ENCODE measurements around the gene PRAMEF5.
"Not testable (repeated sequence)": the region's sequence is repeated elsewhere in the genome, so short reads cannot be mapped to it uniquely, and the experiment has no call there.

DNA sequence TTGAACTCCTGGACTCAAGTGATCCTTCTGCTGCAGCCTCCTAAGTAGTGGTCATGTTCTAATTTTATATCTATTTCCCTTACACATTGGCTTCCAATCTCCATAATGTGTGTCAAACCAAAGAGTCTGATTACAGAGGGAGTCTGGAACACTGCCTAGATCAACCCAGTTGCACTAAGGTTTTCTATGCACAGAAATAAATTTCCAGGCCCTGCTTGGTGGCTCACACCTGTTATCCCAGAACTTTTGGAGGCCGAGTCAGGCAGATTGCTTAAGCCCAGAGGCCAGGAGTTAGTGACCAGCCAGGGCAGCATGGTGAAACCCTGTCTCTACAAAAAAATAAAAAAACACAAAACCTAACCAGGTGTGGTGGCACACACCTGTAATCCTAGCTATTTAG, 19.9 kb upstream of the PRAMEF5 start:
- TF ChIP-seq CTCF (IDR thresholded peaks at IDR 0.05; ENCODE audit: low read length); EZH2 (IDR thresholded peaks at IDR 0.05; ENCODE audit: borderline replicate concordance, low read length): not testable (repeated sequence)

All from OCI-LY1 (cell line).